HepG2 (cell line): ENCODE results near the gene HSF2BP.

Experiments used
- EP300 ChIP-seq, 3 experiments: sonication (generic) in 1 of 3; formaldehyde crosslinking in 1 of 3; IDR thresholded peaks; 2 replicates each; pipeline versions ENCODE4 v1.5.1 to v1.6.1; 2011 to 2020; ENCODE audit warnings: low read depth in 2 of 3, low read length in 2 of 3, borderline replicate concordance in 1 of 3, improper control_type of control experiment in 1 of 3, mild to moderate bottlenecking in 1 of 3, missing genetic modification reagents in 1 of 3, moderate library complexity in 1 of 3
- POLR2AphosphoS2 ChIP-seq: IDR thresholded peaks from 2 replicates; pipeline ENCODE4 v1.6.1; 2011; ENCODE audit warnings: low read depth, low read length, improper control_type of control experiment
- RXRA ChIP-seq: sonication (generic); formaldehyde crosslinking; IDR thresholded peaks from 2 replicates; pipeline ENCODE4 v1.5.1; 2020; ENCODE audit warnings: missing genetic modification reagents
- TCF7L2 ChIP-seq: IDR thresholded peaks from 2 replicates; pipeline ENCODE4 v1.6.1; 2011; ENCODE audit warnings: mild to moderate bottlenecking, low read depth, low read length, moderate library complexity
- TF ChIP-seq, protein P1 (sequence below): sonication (generic); formaldehyde crosslinking; IDR thresholded peaks from 2 replicates; pipeline ENCODE4 v1.8.0; 2022; ENCODE audit warnings: mild to moderate bottlenecking, missing genetic modification reagents
- TF ChIP-seq, protein P2 (sequence below): sonication (generic); formaldehyde crosslinking; IDR thresholded peaks from 2 replicates; pipeline ENCODE4 v1.4.0; 2020; ENCODE audit warnings: missing genetic modification reagents, borderline replicate concordance

- TF ChIP-seq RXRA (CRISPR knock-in tag) (no peak), TCF7L2 (no peak), EP300 (IDR thresholded peaks at IDR 0.05; ENCODE audit: low read depth in 2 of 2, low read length in 2 of 2) (peak in 1 of 2 experiments; percentile 84; a peak in 1 of 4 replicates), EP300 (CRISPR knock-in tag; IDR thresholded peaks at IDR 0.05; ENCODE audit: borderline replicate concordance) (no peak), POLR2AphosphoS2 (no peak)
- TF ChIP-seq, protein P1, sequence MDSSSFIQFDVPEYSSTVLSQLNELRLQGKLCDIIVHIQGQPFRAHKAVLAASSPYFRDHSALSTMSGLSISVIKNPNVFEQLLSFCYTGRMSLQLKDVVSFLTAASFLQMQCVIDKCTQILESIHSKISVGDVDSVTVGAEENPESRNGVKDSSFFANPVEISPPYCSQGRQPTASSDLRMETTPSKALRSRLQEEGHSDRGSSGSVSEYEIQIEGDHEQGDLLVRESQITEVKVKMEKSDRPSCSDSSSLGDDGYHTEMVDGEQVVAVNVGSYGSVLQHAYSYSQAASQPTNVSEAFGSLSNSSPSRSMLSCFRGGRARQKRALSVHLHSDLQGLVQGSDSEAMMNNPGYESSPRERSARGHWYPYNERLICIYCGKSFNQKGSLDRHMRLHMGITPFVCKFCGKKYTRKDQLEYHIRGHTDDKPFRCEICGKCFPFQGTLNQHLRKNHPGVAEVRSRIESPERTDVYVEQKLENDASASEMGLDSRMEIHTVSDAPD (CRISPR knock-in tag): no peak
- TF ChIP-seq, protein P2, sequence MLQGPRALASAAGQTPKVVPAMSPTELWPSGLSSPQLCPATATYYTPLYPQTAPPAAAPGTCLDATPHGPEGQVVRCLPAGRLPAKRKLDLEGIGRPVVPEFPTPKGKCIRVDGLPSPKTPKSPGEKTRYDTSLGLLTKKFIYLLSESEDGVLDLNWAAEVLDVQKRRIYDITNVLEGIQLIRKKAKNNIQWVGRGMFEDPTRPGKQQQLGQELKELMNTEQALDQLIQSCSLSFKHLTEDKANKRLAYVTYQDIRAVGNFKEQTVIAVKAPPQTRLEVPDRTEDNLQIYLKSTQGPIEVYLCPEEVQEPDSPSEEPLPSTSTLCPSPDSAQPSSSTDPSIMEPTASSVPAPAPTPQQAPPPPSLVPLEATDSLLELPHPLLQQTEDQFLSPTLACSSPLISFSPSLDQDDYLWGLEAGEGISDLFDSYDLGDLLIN (CRISPR knock-in tag): no peak
These were observed 19.6 kb downstream of the HSF2BP start for GRCh38 chr21:43639470-43640353.
